C4-2B (cell line): ENCODE measurements around the gene ZNF641.

Experiments
- ZFX ChIP-seq: fragments of 450-650 bp; IDR thresholded peaks from 2 replicates; pipeline ENCODE4 v1.6.1; 2017
- TF ChIP-seq, protein P1 (sequence below): fragments of 450-650 bp; conservative IDR thresholded peaks from 2 replicates; pipeline ENCODE4 v1.5.1; 2017; ENCODE audit warnings: mild to moderate bottlenecking

DNA sequence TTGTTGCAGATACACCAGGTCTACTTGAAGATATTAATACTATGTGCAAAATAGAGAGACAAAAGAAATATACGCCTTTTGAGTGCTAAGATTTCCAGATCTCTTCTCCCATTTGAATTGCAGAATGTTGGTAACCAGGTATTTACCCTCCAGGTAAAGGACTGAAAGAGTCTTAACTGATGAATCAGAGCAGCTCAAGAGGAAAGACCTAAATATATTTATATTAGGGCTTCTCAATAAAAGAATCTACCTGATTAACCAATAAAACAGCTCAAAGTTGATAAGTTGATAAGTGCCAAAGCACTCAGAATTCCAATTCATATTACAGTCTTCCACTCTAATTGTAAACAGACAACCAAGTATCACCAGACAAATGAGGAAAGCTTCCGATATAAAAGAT is 59.2 kb downstream of the ZNF641 start:
- TF ChIP-seq, protein P1, sequence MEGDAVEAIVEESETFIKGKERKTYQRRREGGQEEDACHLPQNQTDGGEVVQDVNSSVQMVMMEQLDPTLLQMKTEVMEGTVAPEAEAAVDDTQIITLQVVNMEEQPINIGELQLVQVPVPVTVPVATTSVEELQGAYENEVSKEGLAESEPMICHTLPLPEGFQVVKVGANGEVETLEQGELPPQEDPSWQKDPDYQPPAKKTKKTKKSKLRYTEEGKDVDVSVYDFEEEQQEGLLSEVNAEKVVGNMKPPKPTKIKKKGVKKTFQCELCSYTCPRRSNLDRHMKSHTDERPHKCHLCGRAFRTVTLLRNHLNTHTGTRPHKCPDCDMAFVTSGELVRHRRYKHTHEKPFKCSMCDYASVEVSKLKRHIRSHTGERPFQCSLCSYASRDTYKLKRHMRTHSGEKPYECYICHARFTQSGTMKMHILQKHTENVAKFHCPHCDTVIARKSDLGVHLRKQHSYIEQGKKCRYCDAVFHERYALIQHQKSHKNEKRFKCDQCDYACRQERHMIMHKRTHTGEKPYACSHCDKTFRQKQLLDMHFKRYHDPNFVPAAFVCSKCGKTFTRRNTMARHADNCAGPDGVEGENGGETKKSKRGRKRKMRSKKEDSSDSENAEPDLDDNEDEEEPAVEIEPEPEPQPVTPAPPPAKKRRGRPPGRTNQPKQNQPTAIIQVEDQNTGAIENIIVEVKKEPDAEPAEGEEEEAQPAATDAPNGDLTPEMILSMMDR, result no peak
- TF ChIP-seq ZFX, result no peak
